PC-9 (cell line): ENCODE data around the gene ZDHHC3.

Source experiments
- CTCF ChIP-seq: fragments of 200-600 bp; sonication (generic); conservative IDR thresholded peaks from 2 replicates; pipeline ENCODE4 v1.6.1; 2017; ENCODE audit warnings: mixed run types, antibody characterized with exemption, mild to moderate bottlenecking, moderate library complexity
- EZH2 ChIP-seq: fragments of 200-600 bp; sonication (generic); IDR thresholded peaks from 2 replicates; pipeline ENCODE4 v1.8.0; 2017; ENCODE audit warnings: antibody characterized with exemption, low read depth

GRCh38 chr3:44880284-44880683 is 95.7 kb downstream of the ZDHHC3 start:
- TF ChIP-seq CTCF: no peak
- no peak for TF ChIP-seq EZH2
